ENCODE results near the gene IRX4.

The IRX4 gene

DNA sequence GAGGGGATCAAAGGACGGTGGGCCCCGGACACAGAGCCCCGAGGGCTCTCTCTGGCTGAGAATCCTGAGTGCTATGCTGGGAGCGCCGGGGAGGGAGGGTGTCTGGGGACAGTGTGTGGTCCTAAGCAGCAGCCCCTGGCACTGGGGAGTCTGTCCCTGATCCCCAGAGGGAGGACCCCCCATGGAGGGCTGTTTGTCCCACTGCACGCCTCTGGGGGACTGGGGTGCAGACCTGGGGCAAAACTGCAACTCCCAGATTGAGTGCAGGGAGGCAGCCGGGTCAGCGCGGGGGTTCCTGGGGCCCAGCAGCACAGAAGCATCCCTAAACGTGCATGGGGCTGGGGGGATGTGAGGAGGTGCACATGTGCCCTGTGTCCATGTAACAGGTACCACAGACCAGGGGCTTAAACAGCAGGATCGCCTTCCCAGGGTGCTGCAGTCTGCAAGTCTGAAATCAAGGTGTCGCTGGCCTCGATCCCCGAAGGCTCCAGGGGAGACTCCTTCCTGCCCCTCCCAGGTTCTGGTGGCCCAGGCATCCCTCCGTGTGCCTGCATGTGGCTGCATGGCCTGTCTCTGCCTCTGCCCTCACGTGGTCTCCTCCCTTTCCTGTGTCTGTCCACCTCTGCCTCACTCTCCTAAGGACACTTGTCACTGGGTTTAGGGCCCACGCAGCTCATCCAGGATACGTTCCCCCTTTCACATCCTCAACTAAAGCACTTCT lies 35.9 kb upstream of the IRX4 start:
- no peak overlapping the region for H3K27ac ChIP-seq (ENCODE audit: insufficient read depth in 1 of 2, low read depth in 1 of 2, low read length in 2 of 2, poor library complexity in 1 of 2, severe bottlenecking in 2 of 2)
- WGBS (ENCODE audit: insufficient coverage): 94% methylated on average over 11 of the region's 18 CpGs
- CTCF ChIA-PET: no interaction called here
- no peak for DNase-seq
- H3K4me3 ChIP-seq (ENCODE audit: control insufficient read depth in 1 of 7, extremely low read depth in 1 of 7, insufficient read depth in 4 of 7, low read depth in 2 of 7, low read length in 6 of 7): no peak overlapping the region
- no peaks in the 10 kb centered on the region for H3K4me1 ChIP-seq (ENCODE audit: control extremely low read depth in 1 of 4, control insufficient read depth in 4 of 4, insufficient read depth in 4 of 4, low read length in 3 of 4)
- no peaks in the 10 kb centered on the region for H3K36me3 ChIP-seq (ENCODE audit: control insufficient read depth in 4 of 4, insufficient read depth in 4 of 4, low read length in 3 of 4)
- POLR2A ChIA-PET: no interaction called here
- H3K27me3 ChIP-seq (replicated peaks in 2 of 5; ENCODE audit: control insufficient read depth in 4 of 5, insufficient read depth in 5 of 5, low read length in 4 of 5): peaks cover 0 to 42% (median 14%) of the 10 kb centered on the region in 5 experiments
- peaks cover 0 to 1% (median 0%) of the 10 kb centered on the region in 5 experiments for H3K9me3 ChIP-seq (ENCODE audit: control extremely low read depth in 1 of 5, control insufficient read depth in 4 of 5, insufficient read depth in 2 of 5, low read depth in 1 of 5, low read length in 4 of 5)

DNA sequence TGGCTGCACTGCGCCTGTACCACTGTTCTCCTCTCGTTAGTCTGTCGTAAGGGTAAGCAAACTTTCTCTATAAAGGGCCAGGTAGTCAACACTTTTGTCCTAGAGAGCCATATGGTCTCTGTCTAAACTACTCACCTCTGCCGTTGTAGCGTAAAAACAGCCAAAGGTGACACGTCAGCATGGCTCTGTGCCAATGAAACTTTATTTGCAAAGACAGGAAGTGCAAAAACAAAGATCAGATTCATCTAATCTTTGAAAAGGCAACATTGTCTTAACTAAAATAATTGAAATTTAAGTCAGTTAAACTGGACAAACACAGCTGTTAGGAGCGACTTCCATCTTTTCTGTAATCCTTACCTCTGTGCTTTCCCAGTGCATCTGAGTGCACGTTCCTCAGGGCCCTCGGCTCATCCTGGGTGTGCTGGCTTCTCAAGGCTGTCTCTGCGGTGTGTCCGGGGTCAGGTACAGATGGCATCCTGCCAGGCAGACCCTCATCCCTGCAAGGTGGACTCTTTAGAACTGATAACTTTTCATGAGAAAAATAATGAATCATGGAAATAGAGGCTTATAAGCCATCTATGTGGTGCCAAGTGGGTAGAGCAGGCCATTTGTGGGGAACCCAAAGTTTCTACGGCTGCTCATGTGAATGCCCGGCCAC lies 35.2 kb upstream of the IRX4 start:
- ChIA-PET CTCF (no interaction called here), POLR2A (no interaction called here)
- Histone ChIP-seq H3K4me1 (ENCODE audit: control extremely low read depth in 1 of 4, control insufficient read depth in 4 of 4, insufficient read depth in 4 of 4, low read length in 3 of 4) (no peaks in the 10 kb centered on the region), H3K36me3 (ENCODE audit: control insufficient read depth in 4 of 4, insufficient read depth in 4 of 4, low read length in 3 of 4) (no peaks in the 10 kb centered on the region), H3K9me3 (ENCODE audit: control extremely low read depth in 1 of 5, control insufficient read depth in 4 of 5, insufficient read depth in 2 of 5, low read depth in 1 of 5, low read length in 4 of 5) (peaks cover 0 to 3% (median 0%) of the 10 kb centered on the region in 5 experiments), H3K4me3 (ENCODE audit: control insufficient read depth in 1 of 7, extremely low read depth in 1 of 7, insufficient read depth in 4 of 7, low read depth in 2 of 7, low read length in 6 of 7) (no peak overlapping the region), H3K27ac (ENCODE audit: insufficient read depth in 1 of 2, low read depth in 1 of 2, low read length in 2 of 2, poor library complexity in 1 of 2, severe bottlenecking in 2 of 2) (no peak overlapping the region), H3K27me3 (replicated peaks in 2 of 5; ENCODE audit: control insufficient read depth in 4 of 5, insufficient read depth in 5 of 5, low read length in 4 of 5) (peaks cover 0 to 37% (median 11%) of the 10 kb centered on the region in 5 experiments)
- DNase-seq: no peak
- 86% methylated on average over 13 of the region's 13 CpGs for WGBS (ENCODE audit: insufficient coverage)

DNA sequence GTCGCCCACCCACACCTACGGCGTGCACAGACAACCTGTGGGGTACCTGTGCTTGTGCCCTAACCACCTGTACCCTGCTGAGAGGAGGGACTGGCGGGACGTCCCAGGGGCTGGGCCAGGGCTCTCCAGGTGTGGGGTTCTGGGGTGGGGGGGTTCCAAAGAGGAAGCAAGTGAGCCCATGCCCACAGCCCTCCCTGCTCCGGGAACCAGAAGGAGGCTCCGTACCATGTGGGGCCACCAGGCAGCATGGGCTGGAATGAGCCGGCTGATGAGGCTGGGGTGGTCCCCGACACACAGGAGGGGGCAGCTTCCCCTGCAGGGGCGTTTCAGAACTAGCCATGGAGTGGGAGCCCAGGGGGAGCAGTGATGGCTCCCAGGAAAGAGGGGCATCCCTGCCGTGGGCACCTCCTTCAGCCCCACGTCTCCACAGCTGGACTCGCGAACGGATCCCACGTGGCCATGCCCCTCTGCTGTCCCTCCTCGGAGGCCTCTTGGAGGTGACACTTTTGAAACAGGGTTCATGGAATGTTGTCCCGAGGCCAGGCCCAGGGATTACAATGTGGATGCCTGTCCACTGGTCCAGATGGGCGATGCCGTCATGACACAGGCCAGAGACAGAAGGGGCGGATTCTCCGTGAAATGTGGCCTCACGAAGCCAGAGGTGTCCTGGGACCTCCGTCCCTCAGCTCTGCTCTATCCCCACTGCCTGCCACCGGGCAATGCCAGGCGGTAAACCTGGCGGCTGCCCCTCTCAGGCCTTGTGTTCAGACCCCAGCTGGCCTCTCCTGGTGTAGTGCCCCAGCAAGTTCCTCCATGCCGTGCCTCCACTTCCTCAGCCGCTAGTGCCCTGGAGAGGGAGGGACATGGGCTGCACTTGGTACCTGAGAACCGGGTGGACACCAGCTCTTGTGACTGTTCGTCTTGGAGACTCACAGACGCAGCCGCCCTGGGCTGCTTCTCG lies 33.6 kb upstream of the IRX4 start:
- POLR2A ChIA-PET: no interaction called here
- H3K27me3 ChIP-seq (replicated peaks in 2 of 5; ENCODE audit: control insufficient read depth in 4 of 5, insufficient read depth in 5 of 5, low read length in 4 of 5): peaks cover 0 to 43% (median 7%) of the 10 kb centered on the region in 5 experiments
- CTCF ChIA-PET: no interaction called here
- peaks cover 0 to 4% (median 0%) of the 10 kb centered on the region in 5 experiments for H3K9me3 ChIP-seq (ENCODE audit: control extremely low read depth in 1 of 5, control insufficient read depth in 4 of 5, insufficient read depth in 2 of 5, low read depth in 1 of 5, low read length in 4 of 5)
- no peak overlapping the region for H3K4me3 ChIP-seq (ENCODE audit: control insufficient read depth in 1 of 7, extremely low read depth in 1 of 7, insufficient read depth in 4 of 7, low read depth in 2 of 7, low read length in 6 of 7)
- H3K4me1 ChIP-seq (ENCODE audit: control extremely low read depth in 1 of 4, control insufficient read depth in 4 of 4, insufficient read depth in 4 of 4, low read length in 3 of 4): no peaks in the 10 kb centered on the region
- H3K36me3 ChIP-seq (ENCODE audit: control insufficient read depth in 4 of 4, insufficient read depth in 4 of 4, low read length in 3 of 4): no peaks in the 10 kb centered on the region
- no peak overlapping the region for H3K27ac ChIP-seq (ENCODE audit: insufficient read depth in 1 of 2, low read depth in 1 of 2, low read length in 2 of 2, poor library complexity in 1 of 2, severe bottlenecking in 2 of 2)
- no peak for DNase-seq
- 91% methylated on average over 33 of the region's 34 CpGs for WGBS (ENCODE audit: insufficient coverage)

DNA sequence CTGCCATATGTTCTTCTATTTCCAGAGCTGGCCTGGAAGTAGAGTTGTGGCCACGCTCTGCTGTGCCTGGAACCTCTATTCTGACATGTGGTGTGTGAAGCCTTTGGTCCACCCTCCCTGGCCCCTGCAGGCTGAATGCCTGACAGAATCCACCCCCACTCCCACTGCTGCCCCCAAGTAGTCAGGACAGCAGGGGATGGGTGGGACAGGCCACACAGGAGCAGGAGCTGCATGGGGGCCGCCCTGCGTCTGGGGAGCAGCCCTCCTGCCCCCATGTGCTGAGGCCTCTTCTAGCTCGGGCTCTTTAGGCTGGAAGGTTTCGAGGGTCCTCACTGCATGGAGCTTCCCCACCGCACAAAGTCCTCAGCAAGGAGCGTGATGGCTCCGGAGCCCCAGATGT lies 32.6 kb upstream of the IRX4 start:
- CTCF ChIA-PET: no interaction called here
- 98% methylated on average over 7 of the region's 8 CpGs for WGBS (ENCODE audit: insufficient coverage)

DNA sequence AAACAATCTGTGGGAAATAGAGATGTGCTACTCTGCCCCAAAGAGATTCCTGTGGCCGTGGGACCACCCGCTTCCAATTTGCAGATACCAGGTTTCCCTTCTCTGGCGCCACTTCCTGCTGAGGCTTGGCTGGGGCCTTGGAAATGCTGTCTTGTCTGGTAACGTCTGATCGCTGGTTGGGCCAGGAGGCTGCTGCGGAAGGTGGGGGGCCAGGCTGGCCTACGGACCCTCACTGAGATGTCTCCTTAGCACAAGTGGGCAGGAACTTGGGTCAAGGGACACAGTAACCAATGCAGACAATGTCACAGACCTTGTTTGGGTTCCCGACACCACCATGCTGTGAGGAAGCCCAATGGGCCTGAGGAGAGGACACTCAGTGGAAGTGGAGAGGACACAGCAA lies 31.7 kb upstream of the IRX4 start:
- no peak overlapping the region for H3K27ac ChIP-seq (ENCODE audit: insufficient read depth in 1 of 2, low read depth in 1 of 2, low read length in 2 of 2, poor library complexity in 1 of 2, severe bottlenecking in 2 of 2)
- WGBS (ENCODE audit: insufficient coverage): 95% methylated on average over 8 of the region's 8 CpGs
- H3K4me1 ChIP-seq (ENCODE audit: control extremely low read depth in 1 of 4, control insufficient read depth in 4 of 4, insufficient read depth in 4 of 4, low read length in 3 of 4): no peaks in the 10 kb centered on the region
- POLR2A ChIA-PET: no interaction called here
- no peak for DNase-seq
- H3K9me3 ChIP-seq (ENCODE audit: control extremely low read depth in 1 of 5, control insufficient read depth in 4 of 5, insufficient read depth in 2 of 5, low read depth in 1 of 5, low read length in 4 of 5): peaks cover 0 to 4% (median 0%) of the 10 kb centered on the region in 5 experiments
- H3K27me3 ChIP-seq (replicated peaks in 2 of 5; ENCODE audit: control insufficient read depth in 4 of 5, insufficient read depth in 5 of 5, low read length in 4 of 5): peaks cover 0 to 43% (median under 1%) of the 10 kb centered on the region in 5 experiments
- H3K36me3 ChIP-seq (ENCODE audit: control insufficient read depth in 4 of 4, insufficient read depth in 4 of 4, low read length in 3 of 4): no peaks in the 10 kb centered on the region
- H3K4me3 ChIP-seq (ENCODE audit: control insufficient read depth in 1 of 7, extremely low read depth in 1 of 7, insufficient read depth in 4 of 7, low read depth in 2 of 7, low read length in 6 of 7): no peak overlapping the region
- CTCF ChIA-PET: no interaction called here

More for the DNA sequence above, 32.6 kb upstream of the IRX4 start:
- DNase-seq: no peak
- peaks cover 0 to 4% (median 0%) of the 10 kb centered on the region in 5 experiments for H3K9me3 ChIP-seq (ENCODE audit: control extremely low read depth in 1 of 5, control insufficient read depth in 4 of 5, insufficient read depth in 2 of 5, low read depth in 1 of 5, low read length in 4 of 5)
- H3K27ac ChIP-seq (ENCODE audit: insufficient read depth in 1 of 2, low read depth in 1 of 2, low read length in 2 of 2, poor library complexity in 1 of 2, severe bottlenecking in 2 of 2): no peak overlapping the region
- H3K27me3 ChIP-seq (replicated peaks in 2 of 5; ENCODE audit: control insufficient read depth in 4 of 5, insufficient read depth in 5 of 5, low read length in 4 of 5): peaks cover 0 to 46% (median 4%) of the 10 kb centered on the region in 5 experiments
- H3K4me3 ChIP-seq (ENCODE audit: control insufficient read depth in 1 of 7, extremely low read depth in 1 of 7, insufficient read depth in 4 of 7, low read depth in 2 of 7, low read length in 6 of 7): no peak overlapping the region
- H3K36me3 ChIP-seq (ENCODE audit: control insufficient read depth in 4 of 4, insufficient read depth in 4 of 4, low read length in 3 of 4): no peaks in the 10 kb centered on the region
- no peaks in the 10 kb centered on the region for H3K4me1 ChIP-seq (ENCODE audit: control extremely low read depth in 1 of 4, control insufficient read depth in 4 of 4, insufficient read depth in 4 of 4, low read length in 3 of 4)
- POLR2A ChIA-PET: no interaction called here

DNA sequence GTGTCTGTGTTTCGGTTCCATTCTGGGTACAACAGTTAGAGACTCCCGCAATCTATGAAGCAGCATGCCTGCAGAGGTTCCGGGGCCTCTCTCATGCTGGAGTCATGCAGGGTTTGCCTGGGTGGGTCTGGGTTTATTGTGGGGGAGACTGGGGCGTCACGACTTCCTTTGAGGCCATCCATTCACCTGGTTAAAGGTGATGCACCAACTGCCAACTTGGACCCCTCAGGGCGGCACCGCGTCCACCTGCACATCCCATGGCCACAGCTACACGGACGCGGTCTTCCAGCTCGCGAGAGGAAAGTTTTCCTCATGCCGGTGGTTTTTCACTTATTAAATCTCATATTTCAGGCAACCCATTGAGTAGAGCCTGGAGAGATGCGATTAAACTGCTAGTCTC lies 30.9 kb upstream of the IRX4 start:
- ChIA-PET POLR2A (no interaction called here), CTCF (no interaction called here)
- Histone ChIP-seq H3K4me1 (ENCODE audit: control extremely low read depth in 1 of 4, control insufficient read depth in 4 of 4, insufficient read depth in 4 of 4, low read length in 3 of 4) (no peaks in the 10 kb centered on the region), H3K36me3 (ENCODE audit: control insufficient read depth in 4 of 4, insufficient read depth in 4 of 4, low read length in 3 of 4) (no peaks in the 10 kb centered on the region), H3K27ac (ENCODE audit: insufficient read depth in 1 of 2, low read depth in 1 of 2, low read length in 2 of 2, poor library complexity in 1 of 2, severe bottlenecking in 2 of 2) (no peak overlapping the region), H3K4me3 (ENCODE audit: control insufficient read depth in 1 of 7, extremely low read depth in 1 of 7, insufficient read depth in 4 of 7, low read depth in 2 of 7, low read length in 6 of 7) (no peak overlapping the region), H3K9me3 (ENCODE audit: control extremely low read depth in 1 of 5, control insufficient read depth in 4 of 5, insufficient read depth in 2 of 5, low read depth in 1 of 5, low read length in 4 of 5) (peaks cover 0 to 4% (median 0%) of the 10 kb centered on the region in 5 experiments), H3K27me3 (replicated peaks in 2 of 5; ENCODE audit: control insufficient read depth in 4 of 5, insufficient read depth in 5 of 5, low read length in 4 of 5) (peaks cover 0 to 35% (median 0%) of the 10 kb centered on the region in 5 experiments)
- DNase-seq: no peak
- 99% methylated on average over 10 of the region's 15 CpGs for WGBS (ENCODE audit: insufficient coverage)
